ENCODE results near the gene AKAP8L.
"Not testable (repeated sequence)": the region's sequence is repeated elsewhere in the genome, so short reads cannot be mapped to it uniquely, and the experiment has no call there.

AKAP8L gene

GRCh38 chr19:15378534-15379082 is 40.2 kb downstream of the AKAP8L start:
- peak in 1 of 2 experiments; percentile 50 for DNase-seq

- DNase-seq: no peak
Observed at GRCh38 chr19:15374796-15375440, 43.9 kb downstream of the AKAP8L start.

GRCh38 chr19:15374105-15374651 is 44.6 kb downstream of the AKAP8L start:
- DNase-seq: no peak

- no peak for DNase-seq
Observed at GRCh38 chr19:15373644-15374043, 45.1 kb downstream of the AKAP8L start.

GRCh38 chr19:15372891-15373301 is 45.9 kb downstream of the AKAP8L start:
- DNase-seq: no peak

GRCh38 chr19:15372470-15372869 is 46.3 kb downstream of the AKAP8L start:
- no peak for DNase-seq

- DNase-seq: no peak
Observed at GRCh38 chr19:15371786-15372380, 46.9 kb downstream of the AKAP8L start.

- no peak for DNase-seq
Observed at GRCh38 chr19:15371119-15371518, 47.7 kb downstream of the AKAP8L start.

- no peak for DNase-seq
Observed at GRCh38 chr19:15369594-15369891, 49.2 kb downstream of the AKAP8L start.

GRCh38 chr19:15368798-15369593 is 49.8 kb downstream of the AKAP8L start:
- no peak for DNase-seq

GRCh38 chr19:15368051-15368632 is 50.6 kb downstream of the AKAP8L start:
- DNase-seq: no peak

GRCh38 chr19:15367439-15367838 is 51.3 kb downstream of the AKAP8L start:
- no peak for DNase-seq

- DNase-seq: no peak
Observed at GRCh38 chr19:15365264-15365663, 53.5 kb downstream of the AKAP8L start.

GRCh38 chr19:15363791-15364190 is 55.0 kb downstream of the AKAP8L start:
- DNase-seq: not testable (repeated sequence)

- not testable (repeated sequence) for DNase-seq
Observed at GRCh38 chr19:15363048-15363447, 55.7 kb downstream of the AKAP8L start.

- not testable (repeated sequence) for DNase-seq
Observed at GRCh38 chr19:15360015-15360414, 58.8 kb downstream of the AKAP8L start.

- no peak for DNase-seq
Observed at GRCh38 chr19:15358918-15359317, 59.9 kb downstream of the AKAP8L start.

GRCh38 chr19:15357906-15358305 is 60.9 kb downstream of the AKAP8L start:
- no peak for DNase-seq

- DNase-seq: no peak
Observed at GRCh38 chr19:15354566-15355296, 64.1 kb downstream of the AKAP8L start.

- DNase-seq: no peak
Observed at GRCh38 chr19:15353908-15354307, 64.9 kb downstream of the AKAP8L start.

- DNase-seq: not testable (repeated sequence)
Observed at GRCh38 chr19:15352535-15352934, 66.3 kb downstream of the AKAP8L start.

GRCh38 chr19:15341328-15341727 is 77.5 kb downstream of the AKAP8L start:
- not testable (repeated sequence) for DNase-seq

All from SW 1271 (cell line).